ENCODE data around the gene CCRL2.

DNA sequence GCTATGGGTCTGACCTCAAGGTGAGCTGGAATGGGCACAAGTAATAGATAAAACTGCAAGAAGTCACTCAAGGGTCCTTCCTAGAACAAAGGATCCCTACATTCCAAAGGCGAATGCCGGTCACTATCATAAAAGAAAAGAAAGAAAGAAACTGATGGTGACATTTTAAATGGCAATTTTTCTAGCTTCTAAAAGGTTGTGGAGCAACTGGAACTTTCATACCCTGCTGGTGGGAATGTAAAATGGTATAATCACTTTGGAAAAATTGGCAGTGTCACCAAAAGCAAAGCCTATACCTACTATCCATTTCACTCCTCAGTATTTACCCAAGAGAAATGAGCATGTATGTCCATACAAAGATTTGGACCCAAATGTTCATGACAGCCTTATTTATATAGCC is 4.2 kb downstream of the CCRL2 start:
- TF ChIP-seq, protein P1, sequence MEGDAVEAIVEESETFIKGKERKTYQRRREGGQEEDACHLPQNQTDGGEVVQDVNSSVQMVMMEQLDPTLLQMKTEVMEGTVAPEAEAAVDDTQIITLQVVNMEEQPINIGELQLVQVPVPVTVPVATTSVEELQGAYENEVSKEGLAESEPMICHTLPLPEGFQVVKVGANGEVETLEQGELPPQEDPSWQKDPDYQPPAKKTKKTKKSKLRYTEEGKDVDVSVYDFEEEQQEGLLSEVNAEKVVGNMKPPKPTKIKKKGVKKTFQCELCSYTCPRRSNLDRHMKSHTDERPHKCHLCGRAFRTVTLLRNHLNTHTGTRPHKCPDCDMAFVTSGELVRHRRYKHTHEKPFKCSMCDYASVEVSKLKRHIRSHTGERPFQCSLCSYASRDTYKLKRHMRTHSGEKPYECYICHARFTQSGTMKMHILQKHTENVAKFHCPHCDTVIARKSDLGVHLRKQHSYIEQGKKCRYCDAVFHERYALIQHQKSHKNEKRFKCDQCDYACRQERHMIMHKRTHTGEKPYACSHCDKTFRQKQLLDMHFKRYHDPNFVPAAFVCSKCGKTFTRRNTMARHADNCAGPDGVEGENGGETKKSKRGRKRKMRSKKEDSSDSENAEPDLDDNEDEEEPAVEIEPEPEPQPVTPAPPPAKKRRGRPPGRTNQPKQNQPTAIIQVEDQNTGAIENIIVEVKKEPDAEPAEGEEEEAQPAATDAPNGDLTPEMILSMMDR (IDR thresholded peaks at IDR 0.05) = no peak
- TF ChIP-seq POLR2A (IDR thresholded peaks at IDR 0.05) = no peak
